COLO829 (cell line): ENCODE results near the gene RUSF1.

ENCODE experiments used
- DNase-seq: peaks from one replicate; pipeline ENCODE4 v3.0.0; 2012; ENCODE audit warnings: low spot score

RUSF1 gene

GRCh38 chr16:31471241-31471874 lies 36.8 kb downstream of the RUSF1 start:
- no peak for DNase-seq

- DNase-seq: no peak
Measured at GRCh38 chr16:31470615-31471014, 37.6 kb downstream of the RUSF1 start.

GRCh38 chr16:31467858-31468257 lies 40.3 kb downstream of the RUSF1 start:
- DNase-seq: no peak

- no peak for DNase-seq
Measured at GRCh38 chr16:31467151-31467773, 40.9 kb downstream of the RUSF1 start.

- DNase-seq: no peak
Measured at GRCh38 chr16:31466381-31466841, 41.8 kb downstream of the RUSF1 start.

GRCh38 chr16:31465788-31466370 lies 42.3 kb downstream of the RUSF1 start:
- DNase-seq: no peak

GRCh38 chr16:31464781-31465260 lies 43.4 kb downstream of the RUSF1 start:
- no peak for DNase-seq

GRCh38 chr16:31464348-31464769 lies 43.8 kb downstream of the RUSF1 start:
- DNase-seq: no peak

- no peak for DNase-seq
Measured at GRCh38 chr16:31461921-31462804, 46.0 kb downstream of the RUSF1 start.

- DNase-seq: no peak
Measured at GRCh38 chr16:31461201-31461920, 46.8 kb downstream of the RUSF1 start.

- DNase-seq: no peak
Measured at GRCh38 chr16:31460582-31461002, 47.6 kb downstream of the RUSF1 start.

- peak; percentile 100 for DNase-seq
Measured at GRCh38 chr16:31459687-31460581, 48.3 kb downstream of the RUSF1 start.

- DNase-seq: peak; percentile 98
Measured at GRCh38 chr16:31458844-31459686, 49.1 kb downstream of the RUSF1 start, which contains the start of gene ARMC5. Gene ARMC5, plus strand, starts transcription at chr16:31459501. Its CDS starts 24 bp downstream, at chr16:31459525.

GRCh38 chr16:31458073-31458843 lies 49.9 kb downstream of the RUSF1 start:
- DNase-seq: no peak

GRCh38 chr16:31456988-31457360 lies 51.2 kb downstream of the RUSF1 start:
- no peak for DNase-seq

- DNase-seq: no peak
Measured at GRCh38 chr16:31455601-31456314, 52.4 kb downstream of the RUSF1 start.

- no peak for DNase-seq
Measured at GRCh38 chr16:31453255-31454204, 54.7 kb downstream of the RUSF1 start.
